Measurements from ENCODE around the gene SPON2.

SPON2 gene

GRCh38 chr4:1200425-1201035 is 28.1 kb upstream of the SPON2 start:
- DNase-seq (ENCODE audit: insufficient read length) (peak; percentile 40), FAIRE-seq (peak; percentile 88)
- no peak for TF ChIP-seq POLR2AphosphoS5 (IDR thresholded peaks at IDR 0.05; ENCODE audit: low read depth, low read length)
- no peak for TF ChIP-seq TAF1 (IDR thresholded peaks at IDR 0.05; ENCODE audit: borderline replicate concordance, low read depth, low read length)
- TF ChIP-seq POLR2A (IDR thresholded peaks at IDR 0.05; ENCODE audit: low read depth, low read length) = no peak

- DNase-seq (ENCODE audit: insufficient read length) (peak; percentile 9), FAIRE-seq (no peak)
Measured at GRCh38 chr4:1199556-1200331, 27.4 kb upstream of the SPON2 start.

DNA sequence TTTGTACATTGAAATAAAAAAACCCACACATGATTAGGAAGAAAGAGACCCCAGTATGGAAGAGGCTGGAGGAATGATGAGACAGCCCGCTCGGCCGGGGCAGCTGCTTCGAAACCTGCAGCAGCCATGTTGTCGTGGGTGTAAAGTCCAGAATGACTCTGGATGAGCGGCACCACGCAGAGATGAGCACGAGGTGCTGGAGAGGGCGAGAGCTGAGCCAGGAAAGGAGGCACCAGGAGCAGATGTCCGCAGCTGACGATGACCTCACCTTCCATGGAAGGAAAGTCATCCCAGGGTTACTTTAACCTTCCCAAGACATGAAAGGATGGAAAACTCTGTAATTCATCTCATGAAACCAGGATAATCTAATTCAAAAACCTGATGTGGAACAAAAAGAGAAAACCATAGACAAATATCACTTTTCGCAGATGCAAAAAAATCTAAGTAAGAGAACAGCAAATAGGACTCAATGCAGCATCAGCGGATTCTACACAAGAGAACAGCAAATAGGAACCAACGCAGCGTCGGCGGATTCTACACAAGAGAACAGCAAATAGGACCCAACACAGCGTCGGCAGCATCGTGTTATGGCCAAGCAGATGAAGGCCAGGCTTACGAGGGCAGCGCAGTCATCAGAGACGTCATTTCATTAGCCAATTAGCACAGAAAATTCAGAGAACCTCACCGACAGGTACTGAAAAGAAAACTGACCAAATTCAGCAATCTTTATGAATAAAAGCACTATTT is 25.9 kb upstream of the SPON2 start:
- TF ChIP-seq TAF1 (IDR thresholded peaks at IDR 0.05; ENCODE audit: borderline replicate concordance, low read depth, low read length) (no peak), POLR2AphosphoS5 (IDR thresholded peaks at IDR 0.05; ENCODE audit: low read depth, low read length) (no peak), POLR2A (IDR thresholded peaks at IDR 0.05; ENCODE audit: low read depth, low read length) (no peak)
- FAIRE-seq (no peak), DNase-seq (ENCODE audit: insufficient read length) (no peak)

More at GRCh38 chr4:1199556-1200331, 27.4 kb upstream of the SPON2 start:
- TF ChIP-seq POLR2A (IDR thresholded peaks at IDR 0.05; ENCODE audit: low read depth, low read length) (no peak), POLR2AphosphoS5 (IDR thresholded peaks at IDR 0.05; ENCODE audit: low read depth, low read length) (no peak), TAF1 (IDR thresholded peaks at IDR 0.05; ENCODE audit: borderline replicate concordance, low read depth, low read length) (no peak)

- TF ChIP-seq POLR2A (IDR thresholded peaks at IDR 0.05; ENCODE audit: low read depth, low read length) (no peak), POLR2AphosphoS5 (IDR thresholded peaks at IDR 0.05; ENCODE audit: low read depth, low read length) (no peak), TAF1 (IDR thresholded peaks at IDR 0.05; ENCODE audit: borderline replicate concordance, low read depth, low read length) (no peak)
- FAIRE-seq (no peak), DNase-seq (ENCODE audit: insufficient read length) (no peak)
Measured at GRCh38 chr4:1196421-1197183, 24.2 kb upstream of the SPON2 start.

- TF ChIP-seq TAF1 (IDR thresholded peaks at IDR 0.05; ENCODE audit: borderline replicate concordance, low read depth, low read length) (no peak), POLR2AphosphoS5 (IDR thresholded peaks at IDR 0.05; ENCODE audit: low read depth, low read length) (no peak), POLR2A (IDR thresholded peaks at IDR 0.05; ENCODE audit: low read depth, low read length) (no peak)
- FAIRE-seq (no peak), DNase-seq (ENCODE audit: insufficient read length) (no peak)
Measured at GRCh38 chr4:1195891-1196401, 23.6 kb upstream of the SPON2 start.

DNA sequence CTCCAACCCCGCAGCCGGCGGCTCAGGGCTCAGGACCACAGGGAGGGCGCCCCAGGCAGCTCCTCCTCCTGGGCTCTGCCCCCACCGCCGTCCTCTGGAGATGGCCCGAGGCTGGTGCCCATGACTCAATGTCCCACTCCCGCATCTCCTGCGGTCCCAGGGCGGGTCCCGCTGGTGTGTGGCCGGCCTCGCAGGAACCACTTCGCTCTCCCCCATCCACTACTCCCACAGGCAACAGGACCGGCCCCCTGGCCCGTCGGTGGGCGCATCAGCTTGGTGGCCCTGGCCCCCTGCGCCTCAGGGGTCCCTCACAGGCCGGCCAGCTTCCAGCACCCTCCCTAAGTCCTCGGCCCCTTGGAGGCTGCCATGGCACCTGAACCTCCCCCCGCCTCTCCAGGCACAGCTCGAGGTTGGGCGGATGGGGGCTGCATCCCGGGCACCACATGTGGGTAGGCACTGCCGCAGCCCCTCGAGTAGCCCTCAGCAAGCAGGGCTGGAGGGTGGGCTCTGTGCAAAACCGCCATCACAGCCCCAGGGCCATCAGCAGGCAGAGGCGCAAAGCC is 22.8 kb upstream of the SPON2 start:
- FAIRE-seq (no peak), DNase-seq (ENCODE audit: insufficient read length) (peak; percentile 15)
- TF ChIP-seq POLR2AphosphoS5 (IDR thresholded peaks at IDR 0.05; ENCODE audit: low read depth, low read length) (no peak), POLR2A (IDR thresholded peaks at IDR 0.05; ENCODE audit: low read depth, low read length) (no peak), TAF1 (IDR thresholded peaks at IDR 0.05; ENCODE audit: borderline replicate concordance, low read depth, low read length) (no peak)

DNA sequence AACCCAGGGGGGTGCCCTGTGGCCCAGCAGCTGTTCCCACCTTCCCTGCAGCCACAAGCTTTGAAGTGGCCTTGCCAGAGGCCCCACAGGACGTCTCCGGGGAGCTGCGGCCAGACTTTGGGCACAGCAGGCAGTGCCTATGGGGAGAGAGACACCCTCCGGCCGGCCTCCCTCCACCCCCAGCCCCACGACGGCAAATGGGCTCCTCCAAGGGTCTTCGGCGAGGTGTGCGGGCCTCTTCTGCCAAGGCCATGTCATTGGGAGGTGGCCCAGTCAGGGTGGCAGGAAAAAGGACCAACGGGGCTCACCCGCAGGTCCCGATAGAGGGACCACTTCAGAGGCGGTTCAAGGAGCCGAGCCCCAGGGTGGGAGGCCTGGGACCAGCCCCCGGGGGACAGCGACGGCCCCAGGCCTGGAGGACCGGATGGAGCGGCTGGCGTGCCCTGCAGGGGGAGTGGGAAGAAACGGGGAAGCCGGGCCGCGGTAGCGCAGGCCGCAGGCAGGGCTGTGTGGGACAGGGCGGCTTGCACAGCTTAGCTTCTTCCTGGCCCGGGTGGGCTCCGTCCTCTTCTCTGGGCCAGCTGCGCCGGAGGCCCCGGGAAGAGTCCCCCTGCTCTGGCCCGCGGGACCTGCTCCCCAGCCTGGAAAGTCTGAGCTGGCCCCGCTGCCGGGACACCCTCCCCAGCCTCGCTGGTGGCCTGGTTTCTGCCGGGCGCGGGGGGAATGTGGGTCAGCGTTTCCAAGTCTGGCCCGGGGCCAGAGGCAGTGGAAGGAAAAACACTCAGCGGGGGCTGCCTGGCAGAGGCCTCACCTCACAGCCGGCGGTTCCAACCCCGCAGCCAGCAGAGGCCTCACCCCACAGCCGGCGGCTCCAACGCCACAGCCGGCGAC is 21.9 kb upstream of the SPON2 start:
- FAIRE-seq = no peak
- no peak for TF ChIP-seq TAF1 (IDR thresholded peaks at IDR 0.05; ENCODE audit: borderline replicate concordance, low read depth, low read length)
- TF ChIP-seq POLR2A (IDR thresholded peaks at IDR 0.05; ENCODE audit: low read depth, low read length) = no peak
- TF ChIP-seq POLR2AphosphoS5 (IDR thresholded peaks at IDR 0.05; ENCODE audit: low read depth, low read length) = no peak
- peak; percentile 29 for DNase-seq (ENCODE audit: insufficient read length)

DNA sequence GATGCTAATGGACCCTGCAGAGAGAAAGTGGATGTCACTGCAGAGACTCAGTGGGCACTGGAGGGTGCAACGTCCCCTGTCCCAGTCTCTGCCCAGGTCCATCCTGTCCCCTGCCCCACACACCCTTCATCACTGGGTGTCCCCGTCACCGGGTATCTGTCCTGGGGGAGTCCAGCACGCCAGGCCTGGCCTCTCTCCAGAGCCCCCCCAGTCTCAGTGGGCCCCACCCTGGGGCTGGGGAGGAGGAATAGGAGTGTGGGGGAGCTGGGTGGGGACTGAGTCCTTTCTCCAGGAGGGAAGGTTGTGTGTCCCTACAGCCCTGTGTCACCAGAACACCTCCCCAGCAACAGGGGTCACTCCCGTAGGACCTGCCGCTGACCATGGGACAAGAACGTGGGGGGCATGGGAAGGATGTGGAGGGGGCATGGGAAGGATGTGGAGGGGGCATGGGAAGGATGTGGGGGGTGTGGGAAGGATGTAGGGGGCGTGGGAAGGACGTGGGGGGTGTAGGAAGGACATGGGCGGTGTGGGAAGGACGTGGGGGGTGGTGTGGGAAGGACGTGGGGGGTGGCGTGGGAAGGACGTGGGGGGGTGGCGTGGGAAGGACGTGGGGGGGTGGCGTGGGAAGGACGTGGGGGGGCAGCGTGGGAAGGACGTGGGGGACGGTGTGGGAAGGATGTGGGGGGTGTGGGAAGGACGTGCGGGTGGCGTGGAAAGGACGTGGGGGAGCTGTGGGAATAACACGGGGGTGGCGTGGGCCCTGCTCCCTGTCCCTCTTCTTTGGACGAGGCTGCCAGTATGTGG is 21.0 kb upstream of the SPON2 start:
- peak; percentile 19 for DNase-seq (ENCODE audit: insufficient read length)
- no peak for TF ChIP-seq POLR2AphosphoS5 (IDR thresholded peaks at IDR 0.05; ENCODE audit: low read depth, low read length)
- TF ChIP-seq TAF1 (IDR thresholded peaks at IDR 0.05; ENCODE audit: borderline replicate concordance, low read depth, low read length) = no peak
- TF ChIP-seq POLR2A (IDR thresholded peaks at IDR 0.05; ENCODE audit: low read depth, low read length) = no peak
- no peak for FAIRE-seq

Data from GM12892 (cell line).